K562 treated with DMSO at 1 percent for 48 hours (cell line): ENCODE data around the gene RHBDF2. TPM values are rescaled to one million over a fixed set of nuclear protein-coding genes. Genes with fewer than 3 reads are reported as not detected.

ENCODE experiments used
- total RNA-seq: library from RNA; unstranded; fragments of 300-600 nt; gene quantifications from 2 replicates; pipeline ENCODE4 v1.2.3, GENCODE V29; 2022; ENCODE audit warnings: low replicate concordance; ENCODE audit errors: extremely low read depth

The RHBDF2 gene
- not detected in 2 replicates for total RNA-seq

DNA sequence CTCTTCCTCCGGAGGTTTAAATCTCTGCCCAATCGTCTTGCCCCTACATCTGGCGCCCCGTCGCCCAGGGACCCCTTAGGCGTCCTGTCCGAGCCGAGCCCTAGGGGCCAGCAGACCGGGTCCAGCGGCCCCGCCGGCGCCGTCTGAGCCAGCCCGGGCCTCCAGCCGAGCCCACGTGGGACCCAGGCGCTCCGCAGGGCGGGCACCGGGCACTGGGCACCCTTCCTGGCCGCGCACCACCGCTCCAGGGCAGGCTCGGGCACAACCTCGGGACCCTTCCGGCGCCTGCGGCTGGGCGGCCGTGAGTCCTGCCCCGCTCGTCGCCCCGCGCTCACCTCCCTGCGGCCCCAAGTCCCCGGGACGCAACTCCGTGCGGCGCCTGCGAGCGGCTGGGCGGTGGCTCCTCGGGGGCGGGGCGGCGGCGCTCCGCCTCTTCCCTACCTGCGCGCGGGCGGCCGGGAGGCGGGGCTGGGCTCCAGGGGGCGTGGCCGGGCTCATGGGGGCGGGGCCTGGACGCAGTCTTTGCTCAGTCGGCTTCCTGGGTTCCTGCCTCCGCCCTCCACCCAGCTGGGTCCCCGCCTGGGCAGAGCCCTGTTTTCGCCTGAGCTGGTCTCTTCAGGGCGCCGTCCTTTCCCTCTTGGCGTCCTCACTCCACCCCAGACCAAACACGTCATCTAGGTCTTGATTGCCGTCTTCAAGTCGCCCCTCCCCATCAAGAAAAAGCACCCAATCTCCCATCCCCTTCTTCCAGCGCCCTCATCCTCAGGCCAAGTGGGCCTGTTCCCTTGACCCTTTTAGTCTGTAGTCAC is at the start of gene RHBDF2:
RHBDF2 (minus strand) TSS at position 406 of the 809 bp plus-strand sequence. CDS start 19,899 bp downstream, outside the sequence.

DNA sequence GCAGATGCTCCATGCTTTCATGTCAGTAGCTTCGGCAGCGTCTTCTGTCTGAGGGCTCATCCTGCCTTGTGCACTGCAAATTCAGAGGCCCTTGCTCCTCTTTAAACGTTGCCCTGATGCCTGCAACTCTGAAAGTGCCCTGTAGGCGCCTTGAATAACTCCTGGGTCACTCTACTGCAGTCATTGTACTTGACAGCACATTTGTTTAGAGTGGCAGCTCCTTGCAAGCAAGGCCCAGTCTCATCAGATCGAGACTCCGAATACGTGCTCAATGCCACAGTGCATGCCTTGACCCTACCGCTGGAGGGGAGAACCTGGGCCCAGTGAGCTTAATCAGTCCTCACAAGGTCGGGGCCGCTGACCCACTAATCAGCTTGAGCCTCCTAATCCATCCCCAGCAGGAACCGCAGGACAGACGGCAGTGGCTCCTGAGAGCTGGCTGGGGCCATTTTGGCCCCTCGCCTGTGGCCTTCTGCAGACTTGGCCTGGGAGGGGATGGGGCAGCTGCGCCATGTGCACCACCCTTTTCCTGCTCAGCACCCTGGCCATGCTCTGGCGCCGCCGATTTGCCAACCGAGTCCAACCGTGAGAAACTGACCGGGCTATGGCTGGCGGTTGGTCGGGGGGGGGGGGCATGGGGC is 38.5 kb upstream of the RHBDF2 start, which contains the start of gene PRCD:
PRCD (plus strand) TSS at position 414 of the 641 bp plus-strand sequence; CDS start at position 512, 98 bp downstream.

DNA sequence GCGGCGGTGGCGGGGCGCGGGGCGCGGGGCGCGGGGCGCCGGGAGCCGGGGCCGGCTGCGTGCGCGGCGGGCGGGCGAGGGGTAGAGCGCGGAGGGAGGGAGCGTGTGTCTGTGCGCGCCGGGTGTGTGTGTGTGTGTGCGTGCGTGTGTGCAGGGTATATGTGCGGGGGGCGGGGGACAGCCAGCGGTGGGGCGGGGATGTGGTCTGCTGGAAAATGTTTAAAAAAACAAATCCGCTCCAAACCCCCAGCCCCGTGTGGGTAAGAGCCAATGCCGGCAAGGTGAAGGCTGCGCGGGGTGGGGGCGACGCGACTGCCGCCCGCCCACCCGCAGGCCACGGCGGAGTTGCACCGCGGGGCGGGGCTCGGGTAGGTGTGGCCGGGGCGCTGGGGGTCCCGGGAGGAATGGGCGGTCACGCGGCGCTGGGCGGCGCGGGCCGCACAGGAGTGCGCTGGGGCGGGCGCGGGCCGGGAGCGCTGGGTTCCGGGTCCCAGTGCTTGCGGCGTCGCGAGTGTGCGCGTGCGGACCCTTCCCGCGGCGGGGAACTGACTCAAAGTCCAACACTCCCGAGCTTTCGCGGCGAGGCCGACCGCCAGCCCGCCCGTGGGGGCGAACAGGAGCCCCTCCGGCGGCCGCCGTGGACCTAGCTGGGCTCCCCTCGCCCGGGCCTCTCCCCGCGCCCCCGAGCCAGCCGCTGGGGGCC is 36.5 kb upstream of the RHBDF2 start, which contains the start of gene CYGB:
CYGB (minus strand) TSS at position 132 of the 703 bp plus-strand sequence. CDS start 167 bp downstream, outside the sequence.

DNA sequence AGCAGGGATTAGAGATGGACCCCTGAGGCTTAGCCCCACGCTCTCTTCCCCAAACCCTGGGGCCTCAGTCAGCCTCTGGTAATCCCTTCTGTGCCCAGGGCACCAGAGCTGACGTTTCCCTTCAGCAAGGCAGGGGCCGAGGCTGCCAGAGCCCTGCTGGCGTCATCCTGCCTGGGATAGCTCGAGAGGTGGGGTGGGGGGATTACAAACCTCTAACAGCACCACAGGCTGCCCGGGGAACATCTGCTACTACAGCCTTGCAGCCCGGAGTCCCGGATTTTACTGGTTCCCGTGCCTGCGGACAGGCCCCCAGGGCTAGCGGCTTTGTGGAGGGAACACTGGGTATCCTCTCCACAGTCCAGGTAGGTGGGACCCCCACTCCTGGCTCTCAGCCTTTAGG is 33.9 kb downstream of the RHBDF2 start, which contains the start of gene AANAT:
AANAT (plus strand) TSS at position 238 of the 400 bp plus-strand sequence. CDS start 1,144 bp downstream, outside the sequence.

GRCh38 chr17:76452660-76453430 is 48.4 kb downstream of the RHBDF2 start, which contains the start of gene UBE2O:
Gene UBE2O (minus strand): TSS chr17:76453152. CDS start chr17:76453141, 11 bp downstream.

Other genes with a start within 250 kb of the RHBDF2 start
- gene UBALD2, start 236.1 kb downstream of the RHBDF2 start, total RNA-seq = not detected in 2 replicates
- not detected in 2 replicates for gene QRICH2, start 193.1 kb downstream of the RHBDF2 start, total RNA-seq
- gene PRPSAP1, start 147.5 kb downstream of the RHBDF2 start, total RNA-seq = not detected in 2 replicates
- not detected in 2 replicates for gene SPHK1, start 116.8 kb downstream of the RHBDF2 start, total RNA-seq
- gene UBE2O, start 48.3 kb downstream of the RHBDF2 start, total RNA-seq = not detected in 2 replicates
- not detected in 2 replicates for gene AANAT, start 33.8 kb downstream of the RHBDF2 start, total RNA-seq
- gene CYGB, start 36.3 kb upstream of the RHBDF2 start, total RNA-seq = not detected in 2 replicates
- gene PRCD, start 38.6 kb upstream of the RHBDF2 start, total RNA-seq = not detected in 2 replicates
- not detected in 2 replicates for gene ST6GALNAC2, start 84.4 kb upstream of the RHBDF2 start, total RNA-seq
- not detected in 2 replicates for gene ST6GALNAC1, start 142.3 kb upstream of the RHBDF2 start, total RNA-seq
- gene MXRA7, start 209.5 kb upstream of the RHBDF2 start, total RNA-seq = not detected in 2 replicates
- gene JMJD6, start 225.2 kb upstream of the RHBDF2 start, total RNA-seq = not detected in 2 replicates
- gene METTL23, start 225.4 kb upstream of the RHBDF2 start, total RNA-seq = not detected in 2 replicates
- 1,547 TPM in 1 of 2 replicates, not detected in the other for gene SRSF2, start 235.9 kb upstream of the RHBDF2 start, total RNA-seq
- gene MFSD11, start 236.7 kb upstream of the RHBDF2 start, total RNA-seq = not detected in 2 replicates